Thyroid gland (tissue), 4 donors: ENCODE data around the gene LYVE1. TPM values are rescaled to one million over a fixed set of nuclear protein-coding genes. Genes with fewer than 3 reads are reported as not detected.
A peak's percentile ranks its signal among the peaks of the same experiment; 100 is the strongest.

Experiments used
- DNase-seq, 2 donors: peaks; one replicate each; pipeline ENCODE4 v3.0.0-alpha.2; 2019
- H3K27ac ChIP-seq, 3 donors: fragments of 200-600 bp; sonication (generic); 1 replicate in 2 of 3; 2 replicates in 1 of 3; pipeline ENCODE4 v1.5.1; 2016 to 2019; ENCODE audit warnings: mild to moderate bottlenecking in 1 of 3, moderate library complexity in 1 of 3
- H3K27me3 ChIP-seq: fragments of 200-600 bp; sonication (generic); one replicate; pipeline ENCODE4 v1.5.1; 2019
- H3K36me3 ChIP-seq, 2 donors: fragments of 200-600 bp; sonication (generic); one replicate each; pipeline ENCODE4 v1.5.1; 2016 to 2019
- H3K4me1 ChIP-seq, 2 donors: fragments of 200-600 bp; sonication (generic); one replicate each; pipeline ENCODE4 v1.5.1; 2017 to 2019
- H3K4me3 ChIP-seq, 3 donors: fragments of 200-600 bp; sonication (generic); replicated peaks in 1 of 3; 1 replicate in 2 of 3; 2 replicates in 1 of 3; pipeline ENCODE4 v1.5.1; 2016; ENCODE audit warnings: mild to moderate bottlenecking in 1 of 3
- H3K9me3 ChIP-seq: fragments of 200-600 bp; sonication (generic); one replicate; pipeline ENCODE4 v1.5.1; 2017
- POLR2A ChIP-seq, 2 donors: fragments of 450-650 bp; IDR thresholded peaks; one replicate each; pipeline ENCODE4 v1.6.1; 2017; ENCODE audit warnings: antibody characterized with exemption in 2 of 2, mild to moderate bottlenecking in 2 of 2, moderate library complexity in 1 of 2
- WGBS, 2 donors: methylation state at CpG; one replicate each; pipeline ENCODE4 v1.1.5; 2017; 5-methylcytosine and 5-hydroxymethylcytosine counted together
- intact Hi-C: fragments of 100-400 bp; cut with DNase I; formaldehyde crosslinking; loops from one replicate; pipeline ENCODE4 v1.15.1; 2023
- microRNA counts, 2 donors: library from miRNA; unstranded; fragments of <30 nt; microRNA quantifications; one replicate each; lab custom pipeline; 2016 to 2017
- total RNA-seq, 4 donors: library from RNA; depleted of rRNA; stranded (reverse); fragments of >200 nt; gene quantifications; one replicate each; pipeline ENCODE4 v1.2.3, GENCODE V29; 2016
- TF ChIP-seq, protein P1 (sequence below), 6 experiments: fragments of 200-600 bp in 3 of 6; fragments of 450-650 bp in 3 of 6; sonication (generic) in 3 of 6; IDR thresholded peaks; one replicate each; pipeline ENCODE4 v1.5.1; 2016 to 2019; ENCODE audit warnings: antibody characterized with exemption in 6 of 6, mild to moderate bottlenecking in 2 of 6, inconsistent platforms in 1 of 6, moderate library complexity in 1 of 6

The LYVE1 gene
- total RNA-seq, 4 donors from 2014 or later = 27.2 to 185 (median 73.5) TPM

DNA sequence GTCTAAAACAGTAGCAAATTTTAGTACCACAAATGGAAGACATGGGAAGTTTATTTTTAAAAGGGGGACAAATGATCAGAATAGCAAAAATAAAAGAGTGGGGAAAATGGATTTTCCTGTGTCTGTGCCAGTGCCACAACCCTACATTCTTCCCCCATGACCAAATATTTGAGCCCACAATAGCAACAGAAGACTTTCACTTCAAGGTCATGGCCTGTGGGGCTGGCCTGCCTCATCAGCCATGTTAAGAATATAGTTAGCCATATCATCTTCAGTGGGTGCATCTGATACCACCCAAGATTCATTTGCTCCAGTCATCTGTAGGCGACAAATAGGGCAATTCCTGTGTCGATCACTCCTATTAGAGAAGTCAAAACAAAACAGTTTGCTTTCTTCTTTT, 53.8 kb downstream of the LYVE1 start:
- H3K27ac ChIP-seq = no peak overlapping the region
- H3K9me3 ChIP-seq = no peaks in the 10 kb centered on the region
- TF ChIP-seq, protein P1, sequence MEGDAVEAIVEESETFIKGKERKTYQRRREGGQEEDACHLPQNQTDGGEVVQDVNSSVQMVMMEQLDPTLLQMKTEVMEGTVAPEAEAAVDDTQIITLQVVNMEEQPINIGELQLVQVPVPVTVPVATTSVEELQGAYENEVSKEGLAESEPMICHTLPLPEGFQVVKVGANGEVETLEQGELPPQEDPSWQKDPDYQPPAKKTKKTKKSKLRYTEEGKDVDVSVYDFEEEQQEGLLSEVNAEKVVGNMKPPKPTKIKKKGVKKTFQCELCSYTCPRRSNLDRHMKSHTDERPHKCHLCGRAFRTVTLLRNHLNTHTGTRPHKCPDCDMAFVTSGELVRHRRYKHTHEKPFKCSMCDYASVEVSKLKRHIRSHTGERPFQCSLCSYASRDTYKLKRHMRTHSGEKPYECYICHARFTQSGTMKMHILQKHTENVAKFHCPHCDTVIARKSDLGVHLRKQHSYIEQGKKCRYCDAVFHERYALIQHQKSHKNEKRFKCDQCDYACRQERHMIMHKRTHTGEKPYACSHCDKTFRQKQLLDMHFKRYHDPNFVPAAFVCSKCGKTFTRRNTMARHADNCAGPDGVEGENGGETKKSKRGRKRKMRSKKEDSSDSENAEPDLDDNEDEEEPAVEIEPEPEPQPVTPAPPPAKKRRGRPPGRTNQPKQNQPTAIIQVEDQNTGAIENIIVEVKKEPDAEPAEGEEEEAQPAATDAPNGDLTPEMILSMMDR (IDR thresholded peaks at IDR 0.05) = no peak
- TF ChIP-seq POLR2A (IDR thresholded peaks at IDR 0.05) = no peak

DNA sequence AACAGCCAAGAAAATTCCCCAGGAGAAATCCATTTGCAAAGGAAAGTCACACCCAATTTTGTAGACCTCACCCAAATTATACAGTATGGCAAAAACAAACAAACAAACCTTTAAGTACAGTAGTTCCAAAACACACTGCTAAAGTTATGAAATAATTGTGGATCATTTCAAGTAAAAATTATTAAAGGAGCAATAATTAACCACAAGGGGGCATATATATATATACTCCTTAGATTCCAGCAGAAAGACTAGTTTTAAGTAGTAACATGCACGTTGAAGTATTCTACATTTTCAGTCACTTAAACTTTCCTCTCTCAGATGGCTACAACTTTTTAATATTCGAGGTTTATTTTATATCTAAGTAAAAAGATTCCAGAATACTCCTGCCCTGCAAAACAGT, 54.3 kb downstream of the LYVE1 start:
- no peak for DNase-seq
- intact Hi-C loops = no loop called here
- Histone ChIP-seq H3K4me3 (no peak overlapping the region), H3K9me3 (no peaks in the 10 kb centered on the region), H3K4me1 (no peaks in the 10 kb centered on the region), H3K36me3 (no peaks in the 10 kb centered on the region), H3K27me3 (no peaks in the 10 kb centered on the region), H3K27ac (no peak overlapping the region)
- TF ChIP-seq POLR2A (IDR thresholded peaks at IDR 0.05) = no peak
- TF ChIP-seq, protein P1 (IDR thresholded peaks at IDR 0.05) = peak in 3 of 6 experiments; percentile 12 to 33 (median 28)
- WGBS, 2 donors = 51 to 64% methylated on average over 2 of the region's 2 CpGs

More for the DNA sequence above, 53.8 kb downstream of the LYVE1 start:
- DNase-seq = no peak
- Histone ChIP-seq H3K27me3 (no peaks in the 10 kb centered on the region), H3K4me3 (no peak overlapping the region), H3K4me1 (no peaks in the 10 kb centered on the region), H3K36me3 (peaks cover 0 to 3% of the 10 kb centered on the region in 2 donors)
- intact Hi-C loops = no loop called here
- 90 to 99% methylated on average over 2 of the region's 2 CpGs for WGBS, 2 donors

DNA sequence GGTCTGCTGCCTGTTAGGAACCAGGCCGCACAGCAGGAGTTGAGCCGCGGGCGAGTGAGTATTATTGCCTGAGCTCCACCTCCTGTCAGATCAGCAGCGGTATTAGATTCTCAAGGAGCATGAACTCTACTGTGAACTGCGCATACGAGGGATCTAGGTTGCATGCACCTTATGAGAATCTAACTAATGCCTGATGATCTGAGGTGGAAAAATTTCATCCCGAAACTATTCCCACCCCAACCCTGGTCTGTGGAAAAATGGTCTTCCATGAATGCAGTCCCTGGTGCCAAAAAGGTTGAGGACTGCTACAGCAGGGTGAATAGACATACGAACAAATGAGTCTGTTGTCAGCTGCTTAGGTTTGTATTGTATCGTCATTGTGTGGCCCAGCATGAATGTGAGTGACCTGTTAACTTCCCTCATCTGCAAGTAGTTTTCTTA, 57.3 kb downstream of the LYVE1 start:
- H3K27me3 ChIP-seq = no peaks in the 10 kb centered on the region
- no peaks in the 10 kb centered on the region for H3K4me1 ChIP-seq
- H3K36me3 ChIP-seq = no peaks in the 10 kb centered on the region
- H3K9me3 ChIP-seq = no peaks in the 10 kb centered on the region
- intact Hi-C loops = no loop called here
- DNase-seq = no peak
- H3K4me3 ChIP-seq = no peak overlapping the region
- WGBS, 2 donors = 87 to 88% methylated on average over 10 of the region's 10 CpGs
- H3K27ac ChIP-seq = no peak overlapping the region
- TF ChIP-seq, protein P1 (IDR thresholded peaks at IDR 0.05) = no peak
- TF ChIP-seq POLR2A (IDR thresholded peaks at IDR 0.05) = no peak

MicroRNAs within 50 kb of the gene (microRNA counts, 767-probe panel; counts per million panel counts)
- 0 counts per million in 2 donors for microRNA hsa-miR-4485 (lab: Ali Mortazavi, UCI)

Other genes starting within 250 kb of the LYVE1 start
- gene AMPD3, start 113.4 kb downstream of the LYVE1 start, total RNA-seq = 10 to 100 TPM in 2 of 4 donors, 1 to 10 TPM in 2; 3.8 to 13.0 (median 7.6) TPM
- gene RNF141, start 27.5 kb downstream of the LYVE1 start, total RNA-seq = 10 to 100 TPM; 32.4 to 45.3 (median 40.7) TPM
- 10 to 100 TPM in 1 of 4 donors, 1 to 10 TPM in 3; 3.2 to 14.4 (median 5.8) TPM for gene IRAG1, start 125.1 kb upstream of the LYVE1 start, total RNA-seq
- 10 to 100 TPM; 28.9 to 35.3 (median 31.7) TPM for gene CTR9, start 182.6 kb upstream of the LYVE1 start, total RNA-seq
- gene EIF4G2, start 240.3 kb upstream of the LYVE1 start, total RNA-seq = 100 to 1,000 TPM; 501 to 609 (median 578) TPM